BE2C (cell line): ENCODE results near the gene FAM9B.
"Not testable (repeated sequence)": the region's sequence is repeated elsewhere in the genome, so short reads cannot be mapped to it uniquely, and the experiment has no call there.

Source experiments
- DNase-seq: peaks from one replicate; pipeline ENCODE4 v3.0.0-alpha.2; 2020
- H3K27me3 ChIP-seq: fragments of 250-450 bp; sonication (Bioruptor Pico); 2 replicates; pipeline ENCODE4 v1.5.1; 2020; ENCODE audit warnings: mild to moderate bottlenecking
- H3K36me3 ChIP-seq: fragments of 250-450 bp; sonication (Bioruptor Pico); 2 replicates; pipeline ENCODE4 v1.5.1; 2020; ENCODE audit warnings: mild to moderate bottlenecking
- H3K4me1 ChIP-seq: fragments of 250-450 bp; sonication (Bioruptor Pico); 2 replicates; pipeline ENCODE4 v1.5.1; 2020
- H3K4me3 ChIP-seq: 2 replicates; pipeline ENCODE4 v1.5.1; 2011; ENCODE audit warnings: low read depth, low read length
- H3K9me3 ChIP-seq: fragments of 250-450 bp; sonication (Bioruptor Pico); 2 replicates; pipeline ENCODE4 v1.5.1; 2020
- TF ChIP-seq, protein P1 (sequence below): IDR thresholded peaks from 2 replicates; pipeline ENCODE4 v1.5.1; 2012; ENCODE audit warnings: mild to moderate bottlenecking, low read depth, low read length

The FAM9B gene

GRCh38 chrX:9038244-9038643 is 4.3 kb upstream of the FAM9B start:
- TF ChIP-seq, protein P1, sequence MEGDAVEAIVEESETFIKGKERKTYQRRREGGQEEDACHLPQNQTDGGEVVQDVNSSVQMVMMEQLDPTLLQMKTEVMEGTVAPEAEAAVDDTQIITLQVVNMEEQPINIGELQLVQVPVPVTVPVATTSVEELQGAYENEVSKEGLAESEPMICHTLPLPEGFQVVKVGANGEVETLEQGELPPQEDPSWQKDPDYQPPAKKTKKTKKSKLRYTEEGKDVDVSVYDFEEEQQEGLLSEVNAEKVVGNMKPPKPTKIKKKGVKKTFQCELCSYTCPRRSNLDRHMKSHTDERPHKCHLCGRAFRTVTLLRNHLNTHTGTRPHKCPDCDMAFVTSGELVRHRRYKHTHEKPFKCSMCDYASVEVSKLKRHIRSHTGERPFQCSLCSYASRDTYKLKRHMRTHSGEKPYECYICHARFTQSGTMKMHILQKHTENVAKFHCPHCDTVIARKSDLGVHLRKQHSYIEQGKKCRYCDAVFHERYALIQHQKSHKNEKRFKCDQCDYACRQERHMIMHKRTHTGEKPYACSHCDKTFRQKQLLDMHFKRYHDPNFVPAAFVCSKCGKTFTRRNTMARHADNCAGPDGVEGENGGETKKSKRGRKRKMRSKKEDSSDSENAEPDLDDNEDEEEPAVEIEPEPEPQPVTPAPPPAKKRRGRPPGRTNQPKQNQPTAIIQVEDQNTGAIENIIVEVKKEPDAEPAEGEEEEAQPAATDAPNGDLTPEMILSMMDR: no peak
- Histone ChIP-seq H3K27me3 (no peaks in the 10 kb centered on the region), H3K9me3 (no peaks in the 10 kb centered on the region), H3K4me1 (no peaks in the 10 kb centered on the region), H3K4me3 (no peak overlapping the region), H3K36me3 (no peaks in the 10 kb centered on the region)
- DNase-seq: no peak

DNA sequence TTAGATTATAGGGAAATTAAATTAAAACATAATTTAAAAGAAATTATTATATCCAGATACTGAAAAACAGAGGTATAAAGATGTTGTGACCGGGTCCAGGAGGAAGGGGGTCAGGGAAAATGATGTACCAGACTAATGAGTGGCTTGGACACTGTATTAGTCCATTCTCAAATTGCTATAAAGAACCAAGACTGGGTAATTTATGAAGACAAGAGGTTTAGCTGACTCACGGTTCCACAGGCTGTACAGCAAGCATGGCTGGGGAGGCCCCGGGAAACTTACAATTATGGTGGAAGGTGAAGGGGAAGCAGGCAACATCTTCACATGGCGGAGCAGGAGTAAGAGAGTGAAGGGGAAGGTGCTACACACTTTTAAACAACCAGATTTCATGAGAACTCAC is 3.4 kb upstream of the FAM9B start:
- Histone ChIP-seq H3K9me3 (no peaks in the 10 kb centered on the region), H3K4me1 (no peaks in the 10 kb centered on the region)
- TF ChIP-seq, protein P1: no peak

DNA sequence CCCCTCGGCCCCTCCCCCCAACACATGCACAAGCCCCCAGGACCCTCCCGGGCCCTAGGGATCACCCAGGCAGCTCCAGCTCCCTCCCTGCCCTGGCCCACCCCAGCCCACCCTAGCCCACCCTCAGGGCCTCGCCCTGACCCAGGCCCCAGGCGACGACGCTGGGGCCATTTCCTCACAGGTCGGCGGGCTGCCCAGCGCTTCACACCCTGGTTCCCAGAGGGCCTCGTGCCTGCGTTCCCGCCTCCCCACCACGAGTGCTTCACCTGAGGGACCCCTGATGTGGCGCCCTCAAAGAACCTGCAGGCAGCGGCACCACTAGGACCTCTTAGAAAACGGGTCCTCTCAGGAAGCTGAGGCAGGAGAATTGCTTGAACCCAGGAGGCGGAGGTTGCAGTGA is 341 bp downstream of the FAM9B start:
- no peaks in the 10 kb centered on the region for H3K27me3 ChIP-seq
- no peaks in the 10 kb centered on the region for H3K9me3 ChIP-seq
- TF ChIP-seq, protein P1: no peak
- DNase-seq: no peak
- H3K4me1 ChIP-seq: no peaks in the 10 kb centered on the region
- H3K4me3 ChIP-seq: no peak overlapping the region
- no peaks in the 10 kb centered on the region for H3K36me3 ChIP-seq

More for the DNA sequence above, 3.4 kb upstream of the FAM9B start:
- no peak overlapping the region for H3K4me3 ChIP-seq
- H3K36me3 ChIP-seq: no peaks in the 10 kb centered on the region
- no peak for DNase-seq
- no peaks in the 10 kb centered on the region for H3K27me3 ChIP-seq

DNA sequence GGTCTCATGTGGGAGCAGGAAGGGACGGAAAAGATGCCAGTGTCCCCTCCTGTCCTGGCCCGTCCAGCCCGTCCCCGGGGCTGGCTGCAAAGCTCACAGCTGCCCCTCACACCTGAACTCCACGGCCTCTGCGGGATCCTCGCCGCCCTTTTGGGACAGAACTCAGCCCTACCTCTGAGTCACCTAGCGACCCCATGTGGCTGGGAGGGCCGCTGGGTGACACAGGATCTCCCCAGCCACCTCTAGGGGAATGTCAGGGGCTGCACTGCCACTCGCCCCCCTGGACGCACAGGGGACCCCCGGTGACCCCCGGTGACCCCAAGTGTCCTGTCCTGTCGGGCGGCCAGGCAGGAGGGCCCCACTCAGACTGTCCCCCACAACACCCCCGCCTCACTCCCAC is 748 bp downstream of the FAM9B start:
- DNase-seq: no peak
- Histone ChIP-seq H3K4me1 (no peaks in the 10 kb centered on the region), H3K4me3 (no peak overlapping the region), H3K36me3 (no peaks in the 10 kb centered on the region), H3K9me3 (no peaks in the 10 kb centered on the region), H3K27me3 (no peaks in the 10 kb centered on the region)
- TF ChIP-seq, protein P1: no peak

GRCh38 chrX:9023293-9023692 is 10.6 kb downstream of the FAM9B start:
- H3K36me3 ChIP-seq: no peaks in the 10 kb centered on the region
- H3K9me3 ChIP-seq: no peaks in the 10 kb centered on the region
- TF ChIP-seq, protein P1: no peak
- no peaks in the 10 kb centered on the region for H3K27me3 ChIP-seq
- no peak overlapping the region for H3K4me3 ChIP-seq
- DNase-seq: no peak
- no peaks in the 10 kb centered on the region for H3K4me1 ChIP-seq

- no peak overlapping the region for H3K4me3 ChIP-seq
- H3K9me3 ChIP-seq: no peaks in the 10 kb centered on the region
- no peaks in the 10 kb centered on the region for H3K36me3 ChIP-seq
- TF ChIP-seq, protein P1: no peak
- no peak for DNase-seq
- no peaks in the 10 kb centered on the region for H3K27me3 ChIP-seq
- H3K4me1 ChIP-seq: no peaks in the 10 kb centered on the region
These were observed 14.8 kb downstream of the FAM9B start for GRCh38 chrX:9019151-9019550.

DNA sequence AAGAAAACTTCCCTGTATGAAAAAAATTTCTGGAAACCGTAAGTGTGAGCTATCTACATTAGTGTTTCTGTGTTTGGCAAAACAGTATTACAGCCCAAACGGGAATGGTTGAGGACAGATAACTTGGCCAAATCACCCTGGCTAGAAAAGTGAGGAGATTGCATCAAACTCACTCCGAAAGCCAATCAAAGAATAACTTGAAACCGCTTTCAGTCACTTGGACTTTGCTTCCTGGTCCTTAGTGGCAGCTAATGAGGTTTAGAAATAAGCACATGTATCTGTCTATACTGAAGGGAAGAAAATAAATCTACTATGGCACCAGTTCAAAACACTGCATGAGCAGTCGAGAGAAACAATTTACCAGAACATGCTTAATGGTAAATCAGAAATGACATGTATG is 15.6 kb downstream of the FAM9B start:
- not testable (repeated sequence) for H3K36me3 ChIP-seq, H3K9me3 ChIP-seq, H3K4me1 ChIP-seq, DNase-seq, H3K4me3 ChIP-seq, H3K27me3 ChIP-seq
